CD4-positive, CD25-positive, alpha-beta regulatory T cell (primary cell): ENCODE data around the gene CEP95. TPM values are rescaled to one million over a fixed set of nuclear protein-coding genes. Genes with fewer than 3 reads are reported as not detected.
"Not testable (repeated sequence)": the region's sequence is repeated elsewhere in the genome, so short reads cannot be mapped to it uniquely, and the experiment has no call there.

ENCODE experiments used
- ATAC-seq, 2 donors: fragments of 150-1000 bp; cut with Tn5 transposase; one replicate each; pipeline ENCODE4 v1.10.0; 2021; ENCODE audit warnings: low read depth in 2 of 2, moderate number of reproducible peaks in 2 of 2, moderate library complexity in 1 of 2
- DNase-seq, 3 donors: peaks; one replicate each; pipeline versions ENCODE4 v3.0.0 to v3.0.0-alpha.2; 2012 to 2022; ENCODE audit warnings: mixed read lengths in 1 of 3
- H3K27ac ChIP-seq: one replicate; pipeline ENCODE4 v1.7.0; 2013; ENCODE audit warnings: mild to moderate bottlenecking, low read length; ENCODE audit not compliant: insufficient read depth, poor library complexity, severe bottlenecking
- H3K27me3 ChIP-seq: one replicate; pipeline ENCODE4 v1.7.0; 2013; ENCODE audit warnings: low read length; ENCODE audit not compliant: control insufficient read depth, insufficient read depth
- H3K36me3 ChIP-seq: one replicate; pipeline ENCODE4 v1.7.0; 2013; ENCODE audit warnings: mild to moderate bottlenecking, low read length, moderate library complexity; ENCODE audit not compliant: control insufficient read depth, insufficient read depth
- H3K4me1 ChIP-seq: 2 replicates; pipeline ENCODE4 v1.7.0; 2013; ENCODE audit warnings: mild to moderate bottlenecking, low read length; ENCODE audit not compliant: insufficient read depth, control insufficient read depth, poor library complexity, severe bottlenecking
- H3K4me3 ChIP-seq: one replicate; pipeline ENCODE4 v1.7.0; 2013; ENCODE audit warnings: low read depth, mild to moderate bottlenecking, low read length, moderate library complexity
- H3K9me3 ChIP-seq, 2 experiments: 1 replicate in 1 of 2; 2 replicates in 1 of 2; pipeline ENCODE4 v1.7.0; 2013; ENCODE audit warnings: low read length in 2 of 2, mild to moderate bottlenecking in 1 of 2, moderate library complexity in 1 of 2; ENCODE audit not compliant: control insufficient read depth in 2 of 2
- H3K27ac Mint-ChIP-seq, 3 donors: one replicate each; pipeline ENCODE4 v1.8.0; 2020 to 2022; ENCODE audit warnings: mild to moderate bottlenecking in 3 of 3, mixed read lengths in 3 of 3, moderate library complexity in 2 of 3
- H3K27me3 Mint-ChIP-seq: one replicate; pipeline ENCODE4 v1.8.0; 2022; ENCODE audit warnings: mild to moderate bottlenecking, mixed read lengths
- H3K36me3 Mint-ChIP-seq: one replicate; pipeline ENCODE4 v1.8.0; 2020; ENCODE audit warnings: mixed read lengths
- H3K4me1 Mint-ChIP-seq, 4 donors: one replicate each; pipeline ENCODE4 v1.8.0; 2020 to 2022; ENCODE audit warnings: mixed read lengths in 4 of 4, mild to moderate bottlenecking in 1 of 4
- H3K4me3 Mint-ChIP-seq, 4 donors: one replicate each; pipeline ENCODE4 v1.8.0; 2020 to 2022; ENCODE audit warnings: mild to moderate bottlenecking in 4 of 4, mixed read lengths in 4 of 4, moderate library complexity in 3 of 4
- H3K9me3 Mint-ChIP-seq, 7 donors: one replicate each; pipeline ENCODE4 v1.8.0; 2020 to 2022; ENCODE audit warnings: mixed read lengths in 7 of 7, mild to moderate bottlenecking in 3 of 7, moderate library complexity in 2 of 7
- polyA plus RNA-seq, 4 donors: library from polyadenylated mRNA; unstranded; fragments of 300-500 nt; fragmentation: Illumina TruSeq; gene quantifications; one replicate each; pipeline ENCODE4 v1.2.3, GENCODE V29; 2021
- total RNA-seq: library from RNA; stranded (reverse); gene quantifications from one replicate; pipeline ENCODE4 v1.2.3, GENCODE V29; 2022

Gene CEP95
- total and polyA plus RNA-seq, 5 donors from 2014 or later, result 9.2 to 173 (median 11.2) TPM

- H3K9me3 ChIP-seq, result no peaks in the 10 kb centered on the region
- no peak overlapping the region for H3K4me3 Mint-ChIP-seq
- H3K4me1 Mint-ChIP-seq, result no peaks in the 10 kb centered on the region
- no peak overlapping the region for H3K27ac ChIP-seq
- H3K4me1 ChIP-seq, result no peaks in the 10 kb centered on the region
- H3K27ac Mint-ChIP-seq, result peak overlapping the region in 1 of 3 donors; percentile 49
- no peak overlapping the region for H3K4me3 ChIP-seq
- no peak for ATAC-seq
- DNase-seq, result no peak
- H3K36me3 Mint-ChIP-seq, result no peaks in the 10 kb centered on the region
- H3K9me3 Mint-ChIP-seq, result no peaks in the 10 kb centered on the region
- H3K27me3 ChIP-seq, result peaks cover 4% of the 10 kb centered on the region
- no peaks in the 10 kb centered on the region for H3K36me3 ChIP-seq
- peaks cover 18% of the 10 kb centered on the region for H3K27me3 Mint-ChIP-seq
These were observed 40.6 kb upstream of the CEP95 start for GRCh38 chr17:64466019-64466735.

DNA sequence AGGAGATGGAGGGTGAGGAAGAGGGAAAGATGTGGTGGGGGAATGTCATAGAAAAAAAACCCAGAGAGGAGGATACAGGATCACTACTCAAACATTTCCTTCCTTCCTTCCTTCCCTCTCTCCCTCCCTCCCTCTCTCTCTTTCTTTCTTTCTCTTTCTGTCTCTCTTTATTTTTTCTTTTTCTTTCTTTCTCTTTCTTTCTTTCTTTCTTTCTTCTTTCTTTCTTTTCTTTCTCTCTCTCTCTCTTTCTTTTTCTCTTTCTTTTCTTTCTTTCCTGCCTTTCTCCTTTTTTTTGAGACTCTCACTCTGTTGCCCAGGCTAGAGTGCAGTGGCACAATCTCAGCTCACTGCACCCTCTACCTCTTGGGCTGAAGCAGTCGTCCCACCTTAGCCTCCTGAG lies 39.9 kb upstream of the CEP95 start:
- H3K9me3 Mint-ChIP-seq, H3K4me1 ChIP-seq, H3K9me3 ChIP-seq, H3K4me1 Mint-ChIP-seq, H3K4me3 ChIP-seq, DNase-seq, ATAC-seq, H3K27ac ChIP-seq, H3K36me3 Mint-ChIP-seq, H3K27ac Mint-ChIP-seq, H3K36me3 ChIP-seq, H3K27me3 ChIP-seq: not testable (repeated sequence)
- H3K27me3 Mint-ChIP-seq, result peaks cover 18% of the 10 kb centered on the region
- peak overlapping the region in 1 of 4 donors; percentile 44 for H3K4me3 Mint-ChIP-seq

DNA sequence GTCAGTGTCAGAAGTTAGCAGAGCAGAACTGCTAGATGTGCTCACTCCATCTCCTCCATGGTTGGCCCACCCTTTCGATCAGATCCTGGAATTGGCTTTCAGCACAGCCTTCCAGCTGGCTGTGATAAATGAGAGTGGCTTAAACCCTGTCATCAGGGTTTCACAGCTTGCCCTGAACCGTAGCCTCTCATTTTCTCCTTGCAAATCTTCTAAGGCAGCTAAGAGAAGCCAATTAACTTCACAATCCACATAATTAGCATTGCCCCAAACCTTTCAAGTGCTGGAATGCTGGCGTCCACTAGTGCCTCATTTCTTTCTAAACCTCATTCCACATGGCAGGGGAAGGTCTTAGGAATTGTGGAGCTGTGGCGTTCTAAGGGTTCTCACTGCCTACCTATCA lies 36.2 kb upstream of the CEP95 start:
- Mint-ChIP-seq H3K36me3 (no peaks in the 10 kb centered on the region), H3K9me3 (no peaks in the 10 kb centered on the region), H3K4me3 (no peak overlapping the region), H3K27ac (peak overlapping the region in 1 of 3 donors; percentile 46), H3K4me1 (no peaks in the 10 kb centered on the region), H3K27me3 (peaks cover 9% of the 10 kb centered on the region)
- H3K27ac ChIP-seq, result no peak overlapping the region
- H3K27me3 ChIP-seq, result peaks cover 4% of the 10 kb centered on the region
- no peak for DNase-seq
- no peaks in the 10 kb centered on the region for H3K4me1 ChIP-seq
- no peaks in the 10 kb centered on the region for H3K36me3 ChIP-seq
- no peak for ATAC-seq
- H3K4me3 ChIP-seq, result no peak overlapping the region
- no peaks in the 10 kb centered on the region for H3K9me3 ChIP-seq

DNA sequence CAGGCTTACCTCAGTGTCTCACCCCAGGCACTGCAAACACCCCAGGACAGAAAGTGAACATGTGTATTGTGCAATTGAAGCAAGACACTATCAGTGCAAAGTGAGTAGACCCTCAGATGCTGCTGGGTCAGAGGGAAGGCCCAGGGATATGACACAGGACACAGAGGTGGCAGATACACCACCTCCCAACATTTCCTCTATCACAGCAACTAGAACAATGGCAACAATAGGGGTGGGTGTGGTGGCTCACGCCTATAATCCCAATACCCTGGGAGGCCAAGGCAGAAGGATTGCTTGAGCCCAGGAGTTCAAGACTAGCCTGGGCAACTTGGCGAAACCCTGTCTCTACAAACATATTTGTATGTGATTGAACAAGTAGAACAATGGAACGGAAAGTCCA lies 35.3 kb upstream of the CEP95 start:
- no peak overlapping the region for H3K27ac Mint-ChIP-seq
- H3K4me3 ChIP-seq, result no peak overlapping the region
- H3K27ac ChIP-seq, result no peak overlapping the region
- H3K27me3 ChIP-seq, result peaks cover under 1% of the 10 kb centered on the region
- no peaks in the 10 kb centered on the region for H3K9me3 Mint-ChIP-seq
- no peaks in the 10 kb centered on the region for H3K9me3 ChIP-seq
- H3K4me1 Mint-ChIP-seq, result no peaks in the 10 kb centered on the region
- H3K4me1 ChIP-seq, result no peaks in the 10 kb centered on the region
- H3K4me3 Mint-ChIP-seq, result no peak overlapping the region
- H3K36me3 Mint-ChIP-seq, result no peaks in the 10 kb centered on the region
- peaks cover 5% of the 10 kb centered on the region for H3K27me3 Mint-ChIP-seq
- H3K36me3 ChIP-seq, result no peaks in the 10 kb centered on the region
- DNase-seq (no peak), ATAC-seq (no peak)

DNA sequence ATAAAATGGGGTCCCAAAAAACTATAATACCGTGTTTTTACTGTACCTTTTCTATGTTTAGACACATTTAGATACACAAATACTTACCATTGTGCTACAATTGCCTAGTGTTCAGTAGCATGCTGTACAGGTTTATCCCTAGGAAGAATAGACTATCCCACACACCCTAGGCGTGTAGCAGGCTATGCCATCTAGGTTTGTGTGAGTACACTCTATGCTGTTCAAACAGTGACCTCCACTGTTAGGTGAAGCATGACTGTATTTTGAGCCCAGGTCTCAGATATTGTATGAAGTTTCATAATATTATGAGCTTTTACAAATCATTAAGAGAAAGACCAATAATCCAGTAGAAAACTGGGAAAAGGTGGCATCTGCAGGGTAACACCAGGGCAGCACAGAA lies 34.2 kb upstream of the CEP95 start:
- no peak overlapping the region for H3K27ac Mint-ChIP-seq
- H3K36me3 ChIP-seq, result peaks cover 5% of the 10 kb centered on the region

DNA sequence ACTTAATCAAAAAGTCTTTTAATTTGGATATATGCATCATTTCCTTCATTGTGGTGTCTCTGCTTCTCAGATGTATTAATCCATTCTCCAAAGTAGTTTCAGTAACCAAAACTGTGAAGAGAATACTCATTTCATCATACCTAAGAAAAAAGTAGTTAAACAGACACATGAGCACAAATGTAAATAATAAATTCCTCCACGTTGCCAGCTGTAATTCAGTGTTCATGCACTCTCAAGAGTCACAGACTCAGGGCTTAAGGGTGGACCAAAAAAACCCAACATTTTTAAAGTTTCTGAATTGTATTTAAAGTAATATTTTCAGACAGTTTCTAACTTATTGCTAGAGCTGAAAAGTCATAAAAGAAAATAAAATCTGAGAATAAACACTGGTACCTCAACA lies 28.9 kb upstream of the CEP95 start:
- H3K4me1 ChIP-seq, result no peaks in the 10 kb centered on the region
- Mint-ChIP-seq H3K36me3 (peaks cover 5% of the 10 kb centered on the region), H3K9me3 (no peaks in the 10 kb centered on the region), H3K4me1 (peaks cover 0 to 2% (median 0%) of the 10 kb centered on the region in 4 donors), H3K27me3 (no peaks in the 10 kb centered on the region), H3K4me3 (no peak overlapping the region), H3K27ac (no peak overlapping the region)
- no peak for ATAC-seq
- H3K36me3 ChIP-seq, result peaks cover 37% of the 10 kb centered on the region
- H3K9me3 ChIP-seq, result no peaks in the 10 kb centered on the region
- H3K4me3 ChIP-seq, result no peak overlapping the region
- DNase-seq, result no peak
- H3K27ac ChIP-seq, result no peak overlapping the region
- no peaks in the 10 kb centered on the region for H3K27me3 ChIP-seq

More for the DNA sequence above, 34.2 kb upstream of the CEP95 start:
- DNase-seq (no peak), ATAC-seq (no peak)
- no peaks in the 10 kb centered on the region for H3K4me1 ChIP-seq
- no peaks in the 10 kb centered on the region for H3K27me3 ChIP-seq
- H3K9me3 Mint-ChIP-seq, result no peaks in the 10 kb centered on the region
- no peaks in the 10 kb centered on the region for H3K27me3 Mint-ChIP-seq
- no peaks in the 10 kb centered on the region for H3K36me3 Mint-ChIP-seq
- H3K4me3 Mint-ChIP-seq, result no peak overlapping the region
- H3K4me1 Mint-ChIP-seq, result no peaks in the 10 kb centered on the region
- no peaks in the 10 kb centered on the region for H3K9me3 ChIP-seq
- no peak overlapping the region for H3K4me3 ChIP-seq
- no peak overlapping the region for H3K27ac ChIP-seq

GRCh38 chr17:64480951-64481350 lies 25.8 kb upstream of the CEP95 start:
- Mint-ChIP-seq H3K36me3 (peaks cover 25% of the 10 kb centered on the region), H3K4me1 (peaks cover 0 to 8% (median 0%) of the 10 kb centered on the region in 4 donors), H3K27ac (no peak overlapping the region), H3K9me3 (no peaks in the 10 kb centered on the region), H3K27me3 (no peaks in the 10 kb centered on the region), H3K4me3 (no peak overlapping the region)
- peaks cover 55% of the 10 kb centered on the region for H3K36me3 ChIP-seq
- H3K4me3 ChIP-seq, result no peak overlapping the region
- ATAC-seq (no peak), DNase-seq (no peak)
- no peaks in the 10 kb centered on the region for H3K4me1 ChIP-seq
- H3K27me3 ChIP-seq, result no peaks in the 10 kb centered on the region
- H3K9me3 ChIP-seq, result no peaks in the 10 kb centered on the region
- H3K27ac ChIP-seq, result no peak overlapping the region

- Histone ChIP-seq H3K27me3 (no peaks in the 10 kb centered on the region), H3K9me3 (no peaks in the 10 kb centered on the region), H3K4me3 (no peak overlapping the region), H3K4me1 (no peaks in the 10 kb centered on the region), H3K27ac (no peak overlapping the region), H3K36me3 (peaks cover 52% of the 10 kb centered on the region)
- Mint-ChIP-seq H3K27ac (peak overlapping the region in 1 of 3 donors; percentile 36), H3K4me1 (peaks cover 0 to 8% (median 0%) of the 10 kb centered on the region in 4 donors), H3K36me3 (peaks cover 37% of the 10 kb centered on the region), H3K4me3 (no peak overlapping the region), H3K9me3 (no peaks in the 10 kb centered on the region), H3K27me3 (no peaks in the 10 kb centered on the region)
- ATAC-seq (no peak), DNase-seq (no peak)
These were observed 22.4 kb upstream of the CEP95 start for GRCh38 chr17:64484380-64484779.
